Heart left ventricle (tissue), 16 donors: ENCODE results near the gene PGLYRP1. TPM values are rescaled to one million over a fixed set of nuclear protein-coding genes. Genes with fewer than 3 reads are reported as not detected.

Source experiments
- ATAC-seq, 4 donors: fragments of 200-7000 bp; cut with Tn5 transposase; one replicate each; pipeline ENCODE4 v1.9.1; 2020 to 2022; ENCODE audit warnings: moderate library complexity in 4 of 4, mild to moderate bottlenecking in 3 of 4, moderate number of reproducible peaks in 1 of 4
- DNase-seq, 5 donors: peaks; one replicate each; pipeline ENCODE4 v3.0.0-alpha.2; 2020
- H3K27ac ChIP-seq, 12 donors: fragments of 200-600 bp; sonication (generic) in 4 of 12; one replicate each; pipeline versions ENCODE4 v1.5.0 to v1.8.0; 2016 to 2022; ENCODE audit warnings: mild to moderate bottlenecking in 2 of 12
- H3K27me3 ChIP-seq, 9 donors: fragments of 200-600 bp; sonication (generic) in 2 of 9; one replicate each; pipeline versions ENCODE4 v1.5.1 to v1.8.0; 2016 to 2022; ENCODE audit warnings: mild to moderate bottlenecking in 3 of 9
- H3K36me3 ChIP-seq, 9 donors: fragments of 200-600 bp; sonication (generic) in 2 of 9; one replicate each; pipeline versions ENCODE4 v1.5.0 to v1.8.0; 2018 to 2022; ENCODE audit warnings: mild to moderate bottlenecking in 2 of 9
- H3K4me1 ChIP-seq, 12 donors: fragments of 200-600 bp; sonication (generic) in 4 of 12; one replicate each; pipeline versions ENCODE4 v1.5.0 to v1.8.0; 2016 to 2022; ENCODE audit warnings: mild to moderate bottlenecking in 3 of 12
- H3K4me3 ChIP-seq, 12 donors: fragments of 200-600 bp; sonication (generic) in 4 of 12; one replicate each; pipeline versions ENCODE4 v1.5.0 to v1.8.0; 2017 to 2022; ENCODE audit warnings: mild to moderate bottlenecking in 9 of 12, moderate library complexity in 4 of 12
- H3K9me3 ChIP-seq, 12 donors: fragments of 200-600 bp; sonication (generic) in 4 of 12; one replicate each; pipeline versions ENCODE4 v1.5.0 to v1.8.0; 2016 to 2022; ENCODE audit warnings: mild to moderate bottlenecking in 1 of 12
- POLR2A ChIP-seq, 2 donors: fragments of 450-650 bp; IDR thresholded peaks; one replicate each; pipeline ENCODE4 v1.6.1; 2017; ENCODE audit warnings: antibody characterized with exemption in 2 of 2, mild to moderate bottlenecking in 2 of 2, moderate library complexity in 2 of 2
- WGBS, 4 donors: extraction: QIAGEN DNeasy Blood & Tissue Kit in 2 of 4; methylation state at CpG; one replicate each; pipeline versions ENCODE4 v1.1.5 to v1.1.7; 2013 to 2018; 5-methylcytosine and 5-hydroxymethylcytosine counted together
- intact Hi-C, 10 donors: fragments of 100-400 bp; cut with DNase I; formaldehyde crosslinking; loops; one replicate each; pipeline versions ENCODE4 v1.11.1 to v1.14.2; 2022
- polyA plus RNA-seq, 2 donors: library from polyadenylated mRNA; stranded (reverse); fragments of 200-250 nt; gene quantifications; one replicate each; pipeline ENCODE4 v1.2.3, GENCODE V29; 2013
- total RNA-seq, 9 donors: library from RNA; depleted of rRNA in 2 of 9; stranded (reverse); fragments of >200 nt in 2 of 9; fragmentation: NEBNext Ultra II Directional in 3 of 9; extraction: Animal tissue kit (Norgen Biotek cat#: 25700) in 3 of 9; gene quantifications; one replicate each; pipeline versions ENCODE4 v1.1.0 to v1.2.4, GENCODE V29; 2016 to 2023
- TF ChIP-seq, protein P1 (sequence below), 12 donors: fragments of 200-600 bp; sonication (generic) in 4 of 12; IDR thresholded peaks; one replicate each; pipeline versions ENCODE4 v1.5.0 to v1.8.0; 2018 to 2022; ENCODE audit warnings: antibody characterized with exemption in 12 of 12, mild to moderate bottlenecking in 5 of 12
- donor health status: ischemic (EF 13 %, LVEDD 7.1; RV severe dilation, severe dysfunction).
- donor health status: healthy with polysubstance abuse.
- donor health status: DM: no; HTN: yes; CAD: no.
- donor health status: DM: no; HTN: no; CAD: no.
- donor health status: ischemic (EF 25% LVEDD 6.9; RV normal size, moderate dysfunction).
- donor health status: ischemic (EF 25% LVEDD 5.7; RV mildly dilated, moderate dysfunction).
- donor health status: healthy.
- donor health status: DM: yes; HTN: yes; CAD: no.
- donor health status: ischemic (EF 35%, LVEDD 5.7; RV mildly dilated, moderate dysfunction).
- donor health status: nonischemic (EF 11% LVEDD 7.7; RV severe dilation, severe dysfunction).
- donor health status: DM: yes; HTN: yes; CAD: no.
- donor health status: PGD.
- donor health status: ischemic (EF 29% LVEDD 5.4; RV normal size, mild dysfunction).
- donor health status: nonischemic (EF 23%, LVEDD 6.1; RV moderate dilation, normal function).

The PGLYRP1 gene
- total and polyA plus RNA-seq, 11 donors: 0.24 to 3.9 (median 0.53) TPM; not detected in 7

DNA sequence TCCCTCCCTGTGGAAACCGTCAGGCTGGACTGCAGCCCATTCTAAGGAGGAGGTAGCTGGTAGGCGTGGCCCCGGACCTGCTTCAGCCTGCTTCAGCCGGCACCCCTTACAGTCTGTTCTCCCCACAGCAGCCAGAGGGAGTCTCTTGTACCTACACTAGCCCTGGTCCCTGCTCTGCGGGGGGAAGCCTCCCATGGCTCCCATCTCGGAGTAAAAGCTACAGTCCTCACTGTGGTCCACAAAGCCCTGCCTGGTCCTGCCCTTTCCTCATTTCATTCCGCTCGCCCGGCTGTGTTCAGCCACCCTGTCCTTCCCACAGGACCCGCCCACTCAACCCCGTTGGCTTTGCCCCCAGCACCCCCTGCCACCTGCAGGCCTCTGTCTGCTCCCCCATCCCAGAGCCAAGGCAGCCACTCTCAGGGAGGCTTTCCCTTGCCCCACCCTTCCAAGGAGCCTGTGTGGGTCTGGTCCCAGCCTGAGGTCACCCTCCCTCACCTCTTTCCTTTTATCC lies 1.3 kb downstream of the PGLYRP1 start:
- Histone ChIP-seq H3K9me3 (no peaks in the 10 kb centered on the region), H3K4me1 (peaks cover 0 to 6% (median 4%) of the 10 kb centered on the region in 12 donors), H3K4me3 (no peak overlapping the region), H3K36me3 (peaks cover 0 to 8% (median 0%) of the 10 kb centered on the region in 9 donors), H3K27me3 (peaks cover 7 to 47% (median 27%) of the 10 kb centered on the region in 9 donors), H3K27ac (no peak overlapping the region)
- DNase-seq (no peak), ATAC-seq (no peak)
- TF ChIP-seq, protein P1, sequence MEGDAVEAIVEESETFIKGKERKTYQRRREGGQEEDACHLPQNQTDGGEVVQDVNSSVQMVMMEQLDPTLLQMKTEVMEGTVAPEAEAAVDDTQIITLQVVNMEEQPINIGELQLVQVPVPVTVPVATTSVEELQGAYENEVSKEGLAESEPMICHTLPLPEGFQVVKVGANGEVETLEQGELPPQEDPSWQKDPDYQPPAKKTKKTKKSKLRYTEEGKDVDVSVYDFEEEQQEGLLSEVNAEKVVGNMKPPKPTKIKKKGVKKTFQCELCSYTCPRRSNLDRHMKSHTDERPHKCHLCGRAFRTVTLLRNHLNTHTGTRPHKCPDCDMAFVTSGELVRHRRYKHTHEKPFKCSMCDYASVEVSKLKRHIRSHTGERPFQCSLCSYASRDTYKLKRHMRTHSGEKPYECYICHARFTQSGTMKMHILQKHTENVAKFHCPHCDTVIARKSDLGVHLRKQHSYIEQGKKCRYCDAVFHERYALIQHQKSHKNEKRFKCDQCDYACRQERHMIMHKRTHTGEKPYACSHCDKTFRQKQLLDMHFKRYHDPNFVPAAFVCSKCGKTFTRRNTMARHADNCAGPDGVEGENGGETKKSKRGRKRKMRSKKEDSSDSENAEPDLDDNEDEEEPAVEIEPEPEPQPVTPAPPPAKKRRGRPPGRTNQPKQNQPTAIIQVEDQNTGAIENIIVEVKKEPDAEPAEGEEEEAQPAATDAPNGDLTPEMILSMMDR (IDR thresholded peaks at IDR 0.05): no peak
- no peak for TF ChIP-seq POLR2A (IDR thresholded peaks at IDR 0.05)
- WGBS, 4 donors: 60 to 78% (median 73%) methylated on average over 9 to 11 of the region's 11 CpGs
- intact Hi-C loops: no loop called here

- no peaks in the 10 kb centered on the region for H3K9me3 ChIP-seq
- no peak overlapping the region for H3K27ac ChIP-seq
- DNase-seq: no peak
- peaks cover 0 to 14% (median 7%) of the 10 kb centered on the region in 12 donors for H3K4me1 ChIP-seq
- H3K27me3 ChIP-seq: peaks cover 7 to 39% (median 19%) of the 10 kb centered on the region in 9 donors
- TF ChIP-seq POLR2A (IDR thresholded peaks at IDR 0.05): no peak
- TF ChIP-seq, protein P1 (IDR thresholded peaks at IDR 0.05): no peak
- H3K4me3 ChIP-seq: no peak overlapping the region
- no peak for ATAC-seq
- intact Hi-C loops: no loop called here
- peaks cover 0 to 8% (median 0%) of the 10 kb centered on the region in 9 donors for H3K36me3 ChIP-seq
- 90 to 98% (median 94%) methylated on average over 7 of the region's 7 CpGs for WGBS, 4 donors
These were observed 2.1 kb downstream of the PGLYRP1 start for GRCh38 chr19:46020819-46021125.

- WGBS, 4 donors: 77 to 84% (median 82%) methylated on average over 7 to 13 of the region's 13 CpGs
- H3K9me3 ChIP-seq: no peaks in the 10 kb centered on the region
- no peak overlapping the region for H3K4me3 ChIP-seq
- intact Hi-C loops: loop anchor here in 3 of 10 donors (5.0 to 10.0 kb wide), 4 partner anchors 92 to 157 kb away; partner anchors contain the start of genes FOXA3 (in 1 of the 3), MYPOP (in 1 of the 3) and SYMPK (in 1 of the 3)
- H3K36me3 ChIP-seq: peaks cover 0 to 8% (median 0%) of the 10 kb centered on the region in 9 donors
- ATAC-seq: no peak
- TF ChIP-seq, protein P1 (IDR thresholded peaks at IDR 0.05): no peak
- no peak for TF ChIP-seq POLR2A (IDR thresholded peaks at IDR 0.05)
- DNase-seq: no peak
- H3K4me1 ChIP-seq: peaks cover 0 to 28% (median 13%) of the 10 kb centered on the region in 12 donors
- peaks cover 7 to 44% (median 24%) of the 10 kb centered on the region in 9 donors for H3K27me3 ChIP-seq
- H3K27ac ChIP-seq: no peak overlapping the region
These were observed 3.6 kb downstream of the PGLYRP1 start for GRCh38 chr19:46019270-46019669.

DNA sequence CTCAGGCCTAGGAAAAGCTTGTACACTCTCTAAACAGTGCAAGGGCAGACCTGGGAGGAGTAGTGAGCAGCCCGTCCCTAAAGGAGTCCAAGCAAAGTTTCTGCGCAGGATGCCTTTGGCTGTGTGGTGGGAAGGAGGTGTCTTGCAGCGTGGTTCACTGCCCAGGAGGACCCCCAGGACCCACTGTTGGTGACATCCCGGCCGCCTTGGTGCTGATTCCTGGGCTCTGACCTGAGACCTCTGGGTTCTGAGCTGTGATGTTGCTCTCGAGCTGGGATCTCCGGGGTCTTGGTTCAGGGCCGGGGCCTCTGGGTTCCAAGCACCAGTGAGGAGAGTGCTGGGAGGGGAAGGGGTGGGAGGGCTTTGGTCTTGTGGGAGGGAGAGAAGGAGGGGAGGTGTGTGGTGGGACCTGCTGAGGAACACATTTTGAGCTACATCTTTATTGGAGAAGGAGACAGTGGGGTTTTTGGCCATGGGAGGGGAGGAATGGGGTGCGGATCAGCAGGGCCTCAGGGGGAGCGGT lies 4.1 kb downstream of the PGLYRP1 start:
- 94 to 99% (median 96%) methylated on average over 8 to 10 of the region's 10 CpGs for WGBS, 4 donors
- no peak overlapping the region for H3K27ac ChIP-seq
- intact Hi-C loops: loop anchor here in 3 of 10 donors (5.0 to 10.0 kb wide), 4 partner anchors 91 to 156 kb away; partner anchors contain the start of genes FOXA3 (in 1 of the 3), MYPOP (in 1 of the 3) and SYMPK (in 1 of the 3)
- peaks cover 0 to 28% (median 13%) of the 10 kb centered on the region in 12 donors for H3K4me1 ChIP-seq
- no peak overlapping the region for H3K4me3 ChIP-seq
- TF ChIP-seq, protein P1 (IDR thresholded peaks at IDR 0.05): no peak
- no peak for TF ChIP-seq POLR2A (IDR thresholded peaks at IDR 0.05)
- peaks cover 0 to 8% (median 0%) of the 10 kb centered on the region in 9 donors for H3K36me3 ChIP-seq
- H3K9me3 ChIP-seq: no peaks in the 10 kb centered on the region
- ATAC-seq: no peak
- peaks cover 4 to 42% (median 25%) of the 10 kb centered on the region in 9 donors for H3K27me3 ChIP-seq
- no peak for DNase-seq
